HEK293 (cell line): Measurements from ENCODE around the gene MTUS2.

Experiments used
- CTCF ChIP-seq: fragments of 450-650 bp; formaldehyde crosslinking; IDR thresholded peaks from 2 replicates; pipeline ENCODE4 v1.5.1; 2016; ENCODE audit warnings: missing biosample characterization, missing genetic modification characterization
- ZFP41 ChIP-seq: fragments of 450-650 bp; formaldehyde crosslinking; IDR thresholded peaks from 2 replicates; pipeline ENCODE4 v1.5.1; 2016; ENCODE audit warnings: missing biosample characterization, missing genetic modification characterization, borderline replicate concordance
- ZNF510 ChIP-seq: fragments of 450-650 bp; formaldehyde crosslinking; IDR thresholded peaks from 2 replicates; pipeline ENCODE4 v1.5.1; 2018; ENCODE audit warnings: mild to moderate bottlenecking, missing genetic modification characterization, missing biosample characterization; ENCODE audit not compliant: insufficient replicate concordance
- ZNF654 ChIP-seq: fragments of 450-650 bp; formaldehyde crosslinking; IDR thresholded peaks from 2 replicates; pipeline ENCODE4 v1.5.1; 2016; ENCODE audit warnings: low read depth, missing biosample characterization, missing genetic modification characterization
- ZNF658 ChIP-seq: fragments of 450-650 bp; formaldehyde crosslinking; IDR thresholded peaks from 2 replicates; pipeline ENCODE4; 2016; ENCODE audit warnings: missing biosample characterization, missing genetic modification characterization

- TF ChIP-seq CTCF (tag by site-specific recombination) (no peak), ZFP41 (no peak), ZNF510 (tag by site-specific recombination) (no peak), ZNF654 (tag by site-specific recombination) (no peak), ZNF658 (tag by site-specific recombination) (no peak)
These were observed 171.6 kb downstream of the MTUS2 start for GRCh38 chr13:28991764-28992163.
